ENCODE results near the gene ARHGAP27.

- TF ChIP-seq POLR2AphosphoS5 (IDR thresholded peaks at IDR 0.05; ENCODE audit: low read depth, low read length) (no peak), POLR2A (IDR thresholded peaks at IDR 0.05; ENCODE audit: low read depth, low read length) (no peak), SPI1 (IDR thresholded peaks at IDR 0.05; ENCODE audit: low read depth, low read length) (no peak)
Measured at GRCh38 chr17:45389354-45389753, 43.3 kb downstream of the ARHGAP27 start.

Data from GM12891 (cell line).